ENCODE measurements around the gene GPX4. TPM values are rescaled to one million over a fixed set of nuclear protein-coding genes. Genes with fewer than 3 reads are reported as not detected.

The GPX4 gene
- total and polyA plus RNA-seq, 12 donors, result 244 to 487 (median 316) TPM

- Histone ChIP-seq H3K27me3 (no peaks in the 10 kb centered on the region), H3K9me3 (no peaks in the 10 kb centered on the region), H3K4me1 (peaks cover 0 to 15% (median 10%) of the 10 kb centered on the region in 9 donors), H3K27ac (no peak overlapping the region), H3K36me3 (peaks cover 0 to 68% (median 7%) of the 10 kb centered on the region in 9 donors), H3K4me3 (no peak overlapping the region)
- TF ChIP-seq CTCF (IDR thresholded peaks at IDR 0.05), result no peak
- ATAC-seq (peak in 1 of 8 donors; percentile 5), DNase-seq (no peak)
- intact Hi-C loops (cut with DNase I), result no loop called here
- WGBS, 2 donors, result 96 to 97% methylated on average over 39 of the region's 39 CpGs
Measured at GRCh38 chr19:1140272-1141027, 36.7 kb downstream of the GPX4 start.

GRCh38 chr19:1141944-1142343, 38.1 kb downstream of the GPX4 start:
- no peaks in the 10 kb centered on the region for H3K4me1 ChIP-seq
- H3K36me3 ChIP-seq, result peaks cover 0 to 69% (median 7%) of the 10 kb centered on the region in 9 donors
- ATAC-seq, result peak in 7 of 8 donors; percentile 12 to 63 (median 37)
- no peak for TF ChIP-seq CTCF (IDR thresholded peaks at IDR 0.05)
- no peaks in the 10 kb centered on the region for H3K27me3 ChIP-seq
- no peaks in the 10 kb centered on the region for H3K9me3 ChIP-seq
- H3K4me3 ChIP-seq, result no peak overlapping the region
- no peak for DNase-seq
- intact Hi-C loops (cut with DNase I), result no loop called here
- 90 to 91% methylated on average over 5 of the region's 5 CpGs for WGBS, 2 donors
- no peak overlapping the region for H3K27ac ChIP-seq

GRCh38 chr19:1143828-1144399, 40.1 kb downstream of the GPX4 start:
- Histone ChIP-seq H3K27ac (no peak overlapping the region), H3K27me3 (no peaks in the 10 kb centered on the region), H3K36me3 (peaks cover 0 to 77% (median 7%) of the 10 kb centered on the region in 9 donors), H3K4me3 (no peak overlapping the region), H3K9me3 (no peaks in the 10 kb centered on the region), H3K4me1 (no peaks in the 10 kb centered on the region)
- TF ChIP-seq CTCF (IDR thresholded peaks at IDR 0.05), result no peak
- intact Hi-C loops (cut with DNase I), result no loop called here
- ATAC-seq (peak in 1 of 8 donors; percentile 4), DNase-seq (no peak)
- 96 to 98% methylated on average over 33 of the region's 33 CpGs for WGBS, 2 donors

- DNase-seq (no peak), ATAC-seq (no peak)
- Histone ChIP-seq H3K4me3 (no peak overlapping the region), H3K4me1 (peaks cover 0 to 2% (median 0%) of the 10 kb centered on the region in 9 donors), H3K9me3 (no peaks in the 10 kb centered on the region), H3K36me3 (peaks cover 0 to 77% (median 7%) of the 10 kb centered on the region in 9 donors), H3K27ac (no peak overlapping the region), H3K27me3 (no peaks in the 10 kb centered on the region)
- 100% methylated on average over 1 of the region's 1 CpG for WGBS, 2 donors
- no peak for TF ChIP-seq CTCF (IDR thresholded peaks at IDR 0.05)
- intact Hi-C loops (cut with DNase I), result no loop called here
Measured at GRCh38 chr19:1144741-1145140, 40.9 kb downstream of the GPX4 start.

Data from heart right ventricle (tissue), 16 donors.